A549 treated with DMSO at 1 μM for 4 hours (cell line): ENCODE measurements around the gene TAAR8. TPM values are rescaled to one million over a fixed set of nuclear protein-coding genes. Genes with fewer than 3 reads are reported as not detected.

Experiments used
- total RNA-seq: library from RNA; stranded (reverse); fragments of 200-300 nt; extraction: Qiagen RNA extraction; gene quantifications from 5 replicates; pipeline ENCODE4 v1.2.3, GENCODE V29; 2022; ENCODE audit warnings: low read depth

TAAR8 gene
- not detected in 5 replicates for total RNA-seq

DNA sequence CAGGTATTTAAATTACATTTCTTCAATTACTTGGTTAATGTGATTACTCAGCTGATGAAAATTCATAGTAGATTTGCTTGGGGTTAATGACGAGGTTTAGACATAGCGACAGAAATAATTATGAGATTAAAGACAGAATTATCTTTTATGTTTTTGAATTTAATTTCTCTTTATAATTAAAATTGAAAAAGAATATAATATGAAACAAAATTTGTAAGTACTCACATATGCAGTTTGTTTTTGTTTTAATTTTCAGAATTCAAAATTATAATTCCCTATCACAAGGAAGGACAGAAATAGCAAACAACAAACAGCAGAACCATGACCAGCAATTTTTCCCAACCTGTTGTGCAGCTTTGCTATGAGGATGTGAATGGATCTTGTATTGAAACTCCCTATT is at the start of gene TAAR8:
Gene TAAR8 (plus strand): TSS at position 301 of the 400 bp plus-strand sequence. CDS start 21 bp downstream, at position 322.

DNA sequence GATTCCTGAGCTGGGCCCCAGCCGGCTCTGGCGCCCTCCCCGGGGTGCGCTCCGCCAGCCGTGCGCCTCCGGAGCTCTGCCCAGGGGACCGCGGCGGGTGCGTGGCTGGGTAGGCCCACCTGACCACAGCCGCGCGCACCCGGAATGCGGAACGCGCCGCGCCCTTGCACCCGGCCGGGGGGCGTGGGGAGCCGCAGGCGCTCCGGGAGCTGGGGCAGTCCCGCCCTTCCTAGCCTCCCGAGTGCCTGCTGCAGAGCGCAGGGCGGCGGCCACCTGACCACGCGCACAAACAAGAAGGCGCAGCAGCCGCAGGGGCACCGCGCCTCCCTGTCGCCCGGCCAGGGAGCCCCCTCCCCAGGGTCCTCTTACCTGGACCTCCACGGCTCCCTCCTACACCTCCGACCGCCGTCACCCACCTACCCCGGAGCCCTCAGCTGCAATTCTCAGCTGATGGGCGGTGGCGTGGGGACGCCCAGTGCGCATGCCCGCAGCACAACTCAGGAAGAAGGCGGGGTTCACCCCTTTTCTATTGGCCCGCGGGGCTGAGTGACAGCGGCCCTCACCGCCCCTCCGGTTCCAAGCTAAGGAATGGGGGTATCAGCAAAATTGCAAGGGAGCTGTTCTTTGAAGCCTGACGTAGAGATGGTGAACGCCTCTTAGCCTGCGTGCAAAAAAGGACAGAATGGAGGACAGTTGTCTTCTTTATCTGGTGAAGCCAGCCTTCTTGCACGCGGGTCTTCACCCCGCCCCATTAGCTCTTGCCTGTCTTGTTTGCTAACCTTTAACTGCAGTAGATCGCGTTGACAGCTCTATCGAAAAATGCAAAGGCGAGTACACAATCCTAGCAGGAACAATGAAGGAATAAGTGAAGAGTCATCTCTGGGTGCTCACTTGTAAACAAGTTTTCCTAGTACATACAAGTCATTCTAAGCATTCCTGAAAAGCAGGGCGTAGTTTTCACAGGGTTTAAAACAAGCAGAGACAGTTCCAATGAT is 39.5 kb upstream of the TAAR8 start, which contains the start of gene STX7:
Gene STX7 (minus strand): TSS at position 479 of the 995 bp plus-strand sequence. CDS start 9,586 bp downstream, outside the sequence.

DNA sequence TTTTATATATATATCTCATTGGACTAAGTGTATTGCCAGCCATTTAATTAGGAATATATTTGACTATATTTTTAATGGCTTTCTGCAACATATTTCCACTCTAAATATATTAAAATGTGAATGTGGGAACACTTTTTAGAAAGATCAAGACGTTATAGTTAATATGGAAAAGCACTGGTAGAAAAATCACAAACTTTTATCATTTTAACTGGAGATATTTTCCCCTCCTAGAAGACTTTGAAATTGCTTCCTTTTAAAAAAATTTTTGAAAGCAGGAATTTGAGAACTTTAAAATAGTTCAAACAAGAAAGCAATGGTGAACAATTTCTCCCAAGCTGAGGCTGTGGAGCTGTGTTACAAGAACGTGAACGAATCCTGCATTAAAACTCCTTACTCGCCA is 14.5 kb upstream of the TAAR8 start, which contains the start of gene TAAR9:
Gene TAAR9 (plus strand): TSS at position 301 of the 400 bp plus-strand sequence. CDS start 13 bp downstream, at position 314.

DNA sequence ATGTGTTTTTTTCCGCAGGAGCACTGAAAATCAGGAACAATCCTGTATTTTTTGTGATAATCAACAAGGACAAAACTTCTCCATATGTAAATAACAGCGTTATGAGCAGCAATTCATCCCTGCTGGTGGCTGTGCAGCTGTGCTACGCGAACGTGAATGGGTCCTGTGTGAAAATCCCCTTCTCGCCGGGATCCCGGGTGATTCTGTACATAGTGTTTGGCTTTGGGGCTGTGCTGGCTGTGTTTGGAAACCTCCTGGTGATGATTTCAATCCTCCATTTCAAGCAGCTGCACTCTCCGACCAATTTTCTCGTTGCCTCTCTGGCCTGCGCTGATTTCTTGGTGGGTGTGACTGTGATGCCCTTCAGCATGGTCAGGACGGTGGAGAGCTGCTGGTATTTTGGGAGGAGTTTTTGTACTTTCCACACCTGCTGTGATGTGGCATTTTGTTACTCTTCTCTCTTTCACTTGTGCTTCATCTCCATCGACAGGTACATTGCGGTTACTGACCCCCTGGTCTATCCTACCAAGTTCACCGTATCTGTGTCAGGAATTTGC is 17.8 kb downstream of the TAAR8 start, which contains the start of gene TAAR6:
Gene TAAR6 (plus strand): TSS at position 102 of the 557 bp plus-strand sequence. CDS start 0 bp downstream, at position 102.

GRCh38 chr6:132589454-132589853 is 37.0 kb downstream of the TAAR8 start, which contains the start of gene TAAR5:
TAAR5 (minus strand) TSS chr6:132589741; CDS start chr6:132589686, 55 bp downstream.

Other genes starting within 250 kb of the TAAR8 start
- 1.5 to 2.4 TPM (median 2.0 TPM) in 5 replicates for gene MOXD1, start 151.2 kb upstream of the TAAR8 start, total RNA-seq
- gene STX7, start 39.6 kb upstream of the TAAR8 start, total RNA-seq, result 19.0 to 26.6 TPM (median 23.8 TPM) in 5 replicates
- gene TAAR9, start 14.4 kb upstream of the TAAR8 start, total RNA-seq, result not detected in 5 replicates
- not detected in 5 replicates for gene TAAR6, start 17.6 kb downstream of the TAAR8 start, total RNA-seq
- not detected in 5 replicates for gene TAAR5, start 37.1 kb downstream of the TAAR8 start, total RNA-seq
- not detected in 5 replicates for gene TAAR2, start 71.6 kb downstream of the TAAR8 start, total RNA-seq
- gene TAAR1, start 106.5 kb downstream of the TAAR8 start, total RNA-seq, result not detected in 5 replicates
- gene VNN1, start 161.4 kb downstream of the TAAR8 start, total RNA-seq, result 0.09 to 0.15 TPM (median 0.10 TPM) in 5 replicates
- gene VNN2, start 205.2 kb downstream of the TAAR8 start, total RNA-seq, result not detected in 5 replicates
- 5.0 to 6.2 TPM (median 5.7 TPM) in 5 replicates for gene SLC18B1, start 246.0 kb downstream of the TAAR8 start, total RNA-seq